ENCODE measurements around the gene HDAC9.

DNA sequence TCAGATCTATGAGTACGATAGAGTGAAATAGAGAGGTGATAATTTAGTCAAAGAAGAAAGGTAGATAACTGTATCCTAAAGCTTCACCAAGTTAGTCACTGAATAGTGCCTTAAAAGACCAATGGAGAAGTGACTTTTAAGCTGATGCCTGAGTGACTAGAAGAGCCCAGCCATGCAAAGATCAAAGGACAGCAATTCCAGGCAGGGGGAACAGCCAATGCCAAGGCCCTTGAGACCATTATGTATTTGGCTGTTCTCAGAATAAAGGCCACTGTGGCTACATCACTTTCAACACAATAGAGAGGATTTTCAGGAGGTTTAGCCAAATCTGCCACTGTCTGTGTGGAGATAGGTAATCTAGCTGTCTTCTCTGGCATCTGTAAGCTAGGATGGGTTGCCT lies 17.8 kb downstream of the HDAC9 start:
- TF ChIP-seq, protein P1, sequence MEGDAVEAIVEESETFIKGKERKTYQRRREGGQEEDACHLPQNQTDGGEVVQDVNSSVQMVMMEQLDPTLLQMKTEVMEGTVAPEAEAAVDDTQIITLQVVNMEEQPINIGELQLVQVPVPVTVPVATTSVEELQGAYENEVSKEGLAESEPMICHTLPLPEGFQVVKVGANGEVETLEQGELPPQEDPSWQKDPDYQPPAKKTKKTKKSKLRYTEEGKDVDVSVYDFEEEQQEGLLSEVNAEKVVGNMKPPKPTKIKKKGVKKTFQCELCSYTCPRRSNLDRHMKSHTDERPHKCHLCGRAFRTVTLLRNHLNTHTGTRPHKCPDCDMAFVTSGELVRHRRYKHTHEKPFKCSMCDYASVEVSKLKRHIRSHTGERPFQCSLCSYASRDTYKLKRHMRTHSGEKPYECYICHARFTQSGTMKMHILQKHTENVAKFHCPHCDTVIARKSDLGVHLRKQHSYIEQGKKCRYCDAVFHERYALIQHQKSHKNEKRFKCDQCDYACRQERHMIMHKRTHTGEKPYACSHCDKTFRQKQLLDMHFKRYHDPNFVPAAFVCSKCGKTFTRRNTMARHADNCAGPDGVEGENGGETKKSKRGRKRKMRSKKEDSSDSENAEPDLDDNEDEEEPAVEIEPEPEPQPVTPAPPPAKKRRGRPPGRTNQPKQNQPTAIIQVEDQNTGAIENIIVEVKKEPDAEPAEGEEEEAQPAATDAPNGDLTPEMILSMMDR (IDR thresholded peaks at IDR 0.05), result no peak
- no peak for TF ChIP-seq POLR2A (IDR thresholded peaks at IDR 0.05)
- no peak for TF ChIP-seq POLR2AphosphoS5 (IDR thresholded peaks at IDR 0.05; ENCODE audit: insufficient read depth in 1 of 2, low read depth in 1 of 2)

Measured in vagina (tissue), 2 donors.